Thyroid gland (tissue), 4 donors: ENCODE results near the gene NAV2.

ENCODE experiments used
- POLR2A ChIP-seq, 2 donors: fragments of 450-650 bp; IDR thresholded peaks; one replicate each; pipeline ENCODE4 v1.6.1; 2017; ENCODE audit warnings: antibody characterized with exemption in 2 of 2, mild to moderate bottlenecking in 2 of 2, moderate library complexity in 1 of 2
- TF ChIP-seq, protein P1 (sequence below), 6 experiments: fragments of 200-600 bp in 3 of 6; fragments of 450-650 bp in 3 of 6; sonication (generic) in 3 of 6; IDR thresholded peaks; one replicate each; pipeline ENCODE4 v1.5.1; 2016 to 2019; ENCODE audit warnings: antibody characterized with exemption in 6 of 6, mild to moderate bottlenecking in 2 of 6, inconsistent platforms in 1 of 6, moderate library complexity in 1 of 6

DNA sequence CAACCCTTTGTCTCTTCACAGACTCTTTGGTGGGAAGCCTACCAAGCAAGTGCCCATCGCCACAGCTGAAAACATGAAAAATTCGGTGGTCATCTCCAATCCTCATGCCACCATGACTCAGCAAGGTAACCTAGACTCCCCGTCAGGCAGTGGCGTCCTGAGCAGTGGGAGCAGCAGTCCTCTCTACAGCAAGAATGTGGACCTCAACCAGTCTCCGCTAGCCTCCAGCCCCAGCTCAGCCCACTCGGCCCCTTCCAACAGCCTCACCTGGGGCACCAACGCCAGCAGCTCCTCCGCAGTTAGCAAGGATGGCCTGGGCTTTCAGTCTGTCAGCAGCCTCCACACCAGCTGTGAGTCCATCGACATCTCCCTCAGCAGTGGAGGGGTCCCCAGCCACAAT, 336.1 kb downstream of the NAV2 start:
- TF ChIP-seq, protein P1, sequence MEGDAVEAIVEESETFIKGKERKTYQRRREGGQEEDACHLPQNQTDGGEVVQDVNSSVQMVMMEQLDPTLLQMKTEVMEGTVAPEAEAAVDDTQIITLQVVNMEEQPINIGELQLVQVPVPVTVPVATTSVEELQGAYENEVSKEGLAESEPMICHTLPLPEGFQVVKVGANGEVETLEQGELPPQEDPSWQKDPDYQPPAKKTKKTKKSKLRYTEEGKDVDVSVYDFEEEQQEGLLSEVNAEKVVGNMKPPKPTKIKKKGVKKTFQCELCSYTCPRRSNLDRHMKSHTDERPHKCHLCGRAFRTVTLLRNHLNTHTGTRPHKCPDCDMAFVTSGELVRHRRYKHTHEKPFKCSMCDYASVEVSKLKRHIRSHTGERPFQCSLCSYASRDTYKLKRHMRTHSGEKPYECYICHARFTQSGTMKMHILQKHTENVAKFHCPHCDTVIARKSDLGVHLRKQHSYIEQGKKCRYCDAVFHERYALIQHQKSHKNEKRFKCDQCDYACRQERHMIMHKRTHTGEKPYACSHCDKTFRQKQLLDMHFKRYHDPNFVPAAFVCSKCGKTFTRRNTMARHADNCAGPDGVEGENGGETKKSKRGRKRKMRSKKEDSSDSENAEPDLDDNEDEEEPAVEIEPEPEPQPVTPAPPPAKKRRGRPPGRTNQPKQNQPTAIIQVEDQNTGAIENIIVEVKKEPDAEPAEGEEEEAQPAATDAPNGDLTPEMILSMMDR (IDR thresholded peaks at IDR 0.05) = no peak
- no peak for TF ChIP-seq POLR2A (IDR thresholded peaks at IDR 0.05)
